Osteoblast (primary cell): ENCODE results near the gene ARPC1B. TPM values are rescaled to one million over a fixed set of nuclear protein-coding genes. Genes with fewer than 3 reads are reported as not detected.

ENCODE experiments used
- DNase-seq: peaks from one replicate; pipeline ENCODE4 v3.0.0; 2011; ENCODE audit warnings: low spot score, mixed read lengths; ENCODE audit not compliant: insufficient read length; ENCODE audit errors: missing footprints
- H2AFZ ChIP-seq: 2 replicates; pipeline ENCODE4 v1.6.0; 2011; ENCODE audit warnings: mild to moderate bottlenecking, low read length
- H3K27ac ChIP-seq: 2 replicates; pipeline ENCODE4 v1.5.1; 2011; ENCODE audit warnings: mild to moderate bottlenecking, low read depth, low read length, moderate library complexity
- H3K27me3 ChIP-seq: 2 replicates; pipeline ENCODE4 v1.6.0; 2012; ENCODE audit warnings: mild to moderate bottlenecking, control low read depth, inconsistent platforms, low read length, moderate library complexity; ENCODE audit not compliant: insufficient read depth
- H3K36me3 ChIP-seq: 2 replicates; pipeline ENCODE4 v1.5.1; 2011; ENCODE audit warnings: mild to moderate bottlenecking, low read length, control low read depth, moderate library complexity; ENCODE audit not compliant: insufficient read depth
- H3K4me1 ChIP-seq: 2 replicates; pipeline ENCODE4 v1.5.1; 2011; ENCODE audit warnings: mild to moderate bottlenecking, low read length, control low read depth, moderate library complexity; ENCODE audit not compliant: insufficient read depth
- H3K4me2 ChIP-seq: 2 replicates; pipeline ENCODE4 v1.6.0; 2011; ENCODE audit warnings: mild to moderate bottlenecking, low read length; ENCODE audit not compliant: insufficient read depth
- H3K4me3 ChIP-seq: fragments of 200-600 bp; sonication (generic); 3 replicates; pipeline ENCODE4 v1.5.1; 2012; ENCODE audit warnings: mild to moderate bottlenecking, low read length, inconsistent platforms; ENCODE audit not compliant: insufficient read depth
- H3K79me2 ChIP-seq: 2 replicates; pipeline ENCODE4 v1.6.0; 2012; ENCODE audit warnings: mild to moderate bottlenecking, low read length, control low read depth, inconsistent platforms; ENCODE audit not compliant: insufficient read depth
- H3K9me3 ChIP-seq: 2 replicates; pipeline ENCODE4 v1.5.1; 2011; ENCODE audit warnings: low read depth, low read length, control low read depth
- H4K20me1 ChIP-seq: 2 replicates; pipeline ENCODE4 v1.6.0; 2012; ENCODE audit warnings: mild to moderate bottlenecking, low read length, control low read depth; ENCODE audit not compliant: insufficient read depth
- CTCF ChIP-seq: IDR thresholded peaks from 2 replicates; pipeline ENCODE4 v1.5.1; 2011; ENCODE audit warnings: mild to moderate bottlenecking, low read depth, low read length, moderate library complexity; ENCODE audit errors: extremely low read depth
- total RNA-seq: library from RNA; depleted of rRNA; stranded (reverse); fragments of >200 nt; gene quantifications from 2 replicates; pipeline ENCODE4 v1.2.3, GENCODE V29; 2012

The ARPC1B gene
- total RNA-seq, 1 donor = 273 TPM

GRCh38 chr7:99362801-99363200 lies 11.7 kb upstream of the ARPC1B start:
- TF ChIP-seq CTCF = no peak
- H4K20me1 ChIP-seq = peaks cover 14% of the 10 kb centered on the region
- no peak overlapping the region for H3K4me3 ChIP-seq
- no peak overlapping the region for H3K4me2 ChIP-seq
- peaks cover 6% of the 10 kb centered on the region for H3K4me1 ChIP-seq
- H3K27ac ChIP-seq = peak overlapping the region; percentile 53
- peak; percentile 90 for DNase-seq
- no peaks in the 10 kb centered on the region for H3K27me3 ChIP-seq
- H3K79me2 ChIP-seq = no peaks in the 10 kb centered on the region
- H3K36me3 ChIP-seq = peaks cover 81% of the 10 kb centered on the region
- no peak overlapping the region for H2AFZ ChIP-seq
- H3K9me3 ChIP-seq = no peaks in the 10 kb centered on the region

GRCh38 chr7:99363286-99363685 lies 11.2 kb upstream of the ARPC1B start:
- Histone ChIP-seq H3K79me2 (no peaks in the 10 kb centered on the region), H3K4me2 (no peak overlapping the region), H3K27ac (peak overlapping the region; percentile 53)

GRCh38 chr7:99365318-99366141 lies 9.0 kb upstream of the ARPC1B start:
- H3K9me3 ChIP-seq = no peaks in the 10 kb centered on the region
- no peak overlapping the region for H2AFZ ChIP-seq
- no peaks in the 10 kb centered on the region for H3K27me3 ChIP-seq
- peaks cover 60% of the 10 kb centered on the region for H3K36me3 ChIP-seq
- no peaks in the 10 kb centered on the region for H3K79me2 ChIP-seq
- no peak overlapping the region for H3K4me2 ChIP-seq
- no peak for DNase-seq
- H4K20me1 ChIP-seq = peaks cover 12% of the 10 kb centered on the region
- no peak overlapping the region for H3K4me3 ChIP-seq
- peak; percentile 40 for TF ChIP-seq CTCF
- peaks cover 10% of the 10 kb centered on the region for H3K4me1 ChIP-seq
- H3K27ac ChIP-seq = no peak overlapping the region

More at GRCh38 chr7:99363286-99363685, 11.2 kb upstream of the ARPC1B start:
- Histone ChIP-seq H4K20me1 (peaks cover 12% of the 10 kb centered on the region), H3K27me3 (no peaks in the 10 kb centered on the region), H2AFZ (no peak overlapping the region), H3K4me1 (peaks cover 6% of the 10 kb centered on the region), H3K4me3 (no peak overlapping the region), H3K9me3 (no peaks in the 10 kb centered on the region), H3K36me3 (peaks cover 77% of the 10 kb centered on the region)
- DNase-seq = no peak
- no peak for TF ChIP-seq CTCF

GRCh38 chr7:99366646-99367045 lies 7.9 kb upstream of the ARPC1B start:
- no peak overlapping the region for H2AFZ ChIP-seq
- no peak for TF ChIP-seq CTCF
- no peaks in the 10 kb centered on the region for H3K9me3 ChIP-seq
- no peaks in the 10 kb centered on the region for H3K27me3 ChIP-seq
- H3K4me2 ChIP-seq = no peak overlapping the region
- no peak overlapping the region for H3K27ac ChIP-seq
- peaks cover 12% of the 10 kb centered on the region for H4K20me1 ChIP-seq
- peaks cover 10% of the 10 kb centered on the region for H3K4me1 ChIP-seq
- peaks cover 48% of the 10 kb centered on the region for H3K36me3 ChIP-seq
- no peaks in the 10 kb centered on the region for H3K79me2 ChIP-seq
- DNase-seq = no peak
- H3K4me3 ChIP-seq = no peak overlapping the region
